ENCODE data around the gene STK40.

Gene STK40, protein sequence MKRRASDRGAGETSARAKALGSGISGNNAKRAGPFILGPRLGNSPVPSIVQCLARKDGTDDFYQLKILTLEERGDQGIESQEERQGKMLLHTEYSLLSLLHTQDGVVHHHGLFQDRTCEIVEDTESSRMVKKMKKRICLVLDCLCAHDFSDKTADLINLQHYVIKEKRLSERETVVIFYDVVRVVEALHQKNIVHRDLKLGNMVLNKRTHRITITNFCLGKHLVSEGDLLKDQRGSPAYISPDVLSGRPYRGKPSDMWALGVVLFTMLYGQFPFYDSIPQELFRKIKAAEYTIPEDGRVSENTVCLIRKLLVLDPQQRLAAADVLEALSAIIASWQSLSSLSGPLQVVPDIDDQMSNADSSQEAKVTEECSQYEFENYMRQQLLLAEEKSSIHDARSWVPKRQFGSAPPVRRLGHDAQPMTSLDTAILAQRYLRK

DNA sequence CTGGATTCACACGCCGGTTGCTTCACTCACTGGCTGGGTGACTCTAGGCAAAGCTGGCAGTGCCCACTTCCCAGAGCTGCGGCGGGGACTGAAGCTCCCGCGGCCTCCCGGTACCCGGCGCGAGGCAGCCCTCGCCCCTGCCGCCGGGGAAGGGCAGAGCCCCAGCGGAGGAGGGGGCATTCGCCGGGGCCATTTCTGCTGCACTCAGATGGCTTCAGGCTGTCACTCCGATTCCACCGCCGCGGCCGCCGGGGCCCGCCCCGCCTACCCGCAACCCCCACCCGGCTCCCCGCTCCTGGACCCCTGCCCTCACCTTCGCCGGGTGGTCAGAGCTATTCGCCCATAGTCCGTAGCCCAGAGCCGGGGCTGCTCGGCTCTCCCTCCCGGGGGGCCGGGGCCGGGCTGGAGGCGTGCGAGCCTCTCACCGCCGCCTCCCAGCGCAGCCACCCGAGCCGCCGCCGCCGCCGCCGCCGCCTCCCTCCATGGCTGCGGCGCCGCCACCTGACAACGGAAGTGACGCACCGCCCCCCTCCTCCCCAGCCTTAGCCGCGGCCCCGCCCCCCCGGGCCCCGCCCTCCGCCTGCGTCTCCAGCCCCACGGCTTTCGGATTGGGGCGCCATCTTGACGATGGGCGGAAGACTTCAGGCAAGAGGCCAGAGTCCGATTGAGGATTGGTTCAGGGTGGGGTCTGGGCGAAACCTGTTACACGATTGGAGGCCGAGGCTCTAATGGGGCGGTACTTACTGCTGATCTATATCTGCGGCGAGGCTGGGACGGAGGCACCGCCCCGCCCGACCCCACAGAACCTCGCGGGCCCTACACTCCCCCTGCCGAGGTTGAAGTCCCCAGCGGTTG lies at the start of gene STK40:
Gene STK40 (minus strand): TSS at position 515 of the 855 bp plus-strand sequence. CDS start 24,592 bp downstream, outside the sequence.
- peak; percentile 97 for DNase-seq (ENCODE audit: low read depth)

DNA sequence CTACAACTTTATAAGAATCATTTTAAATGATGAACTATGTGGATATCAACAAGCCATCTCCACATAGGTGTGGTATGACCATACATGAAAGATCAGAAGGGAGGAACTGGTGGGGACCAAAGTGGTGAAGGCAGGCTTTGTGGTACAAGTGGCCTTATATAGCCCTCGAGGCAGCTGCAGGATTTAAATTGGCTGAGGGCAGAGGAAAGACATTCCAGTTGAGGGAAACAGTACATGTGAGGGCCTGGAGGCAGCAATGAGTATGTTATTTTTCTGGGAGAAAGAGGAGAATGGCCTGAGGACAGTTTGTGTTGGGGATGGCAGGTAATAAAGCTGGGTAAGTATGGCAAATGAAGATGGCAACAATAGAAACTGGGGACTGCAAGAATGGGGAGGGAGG lies 47.4 kb upstream of the STK40 start:
- no peak for DNase-seq (ENCODE audit: low read depth)

DNA sequence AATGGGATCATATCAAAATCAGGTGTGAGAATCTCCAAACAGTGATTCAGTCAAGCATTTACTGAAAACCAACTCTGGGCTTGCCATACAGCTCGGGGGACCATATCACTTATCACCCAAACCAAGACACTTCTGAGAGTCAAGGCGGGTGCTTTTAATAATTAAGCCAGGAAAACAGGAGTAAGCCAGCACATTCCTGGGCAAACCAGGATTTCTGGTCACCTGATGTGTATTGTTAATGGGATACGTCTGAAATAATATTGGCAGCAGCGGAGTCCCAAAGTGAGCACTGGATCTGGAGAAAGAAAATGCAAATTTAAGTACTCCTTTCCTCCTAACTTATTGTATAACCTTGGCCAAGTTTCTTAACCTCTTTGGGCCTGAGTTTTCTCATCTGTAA lies 46.9 kb upstream of the STK40 start:
- no peak for DNase-seq (ENCODE audit: low read depth)

DNA sequence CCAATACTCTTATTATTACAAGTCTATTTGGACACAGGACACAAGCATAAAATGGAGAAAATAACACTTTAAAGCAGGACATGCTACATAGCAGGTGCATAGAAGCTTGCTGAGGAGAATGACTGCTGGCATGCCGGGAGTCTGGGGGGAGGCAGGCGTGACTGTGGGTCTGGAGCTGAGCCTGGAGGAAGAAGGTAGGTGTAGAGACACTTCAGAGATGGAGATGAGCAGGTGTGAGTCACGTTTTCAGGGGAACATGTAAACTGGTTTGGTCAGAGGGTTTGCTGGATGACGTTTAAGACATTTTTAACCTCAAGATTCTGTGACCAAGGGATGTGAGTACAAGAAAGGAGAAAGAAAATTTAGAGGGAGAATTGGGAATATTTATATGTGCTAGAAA lies 40.1 kb upstream of the STK40 start:
- no peak for DNase-seq (ENCODE audit: low read depth)

DNA sequence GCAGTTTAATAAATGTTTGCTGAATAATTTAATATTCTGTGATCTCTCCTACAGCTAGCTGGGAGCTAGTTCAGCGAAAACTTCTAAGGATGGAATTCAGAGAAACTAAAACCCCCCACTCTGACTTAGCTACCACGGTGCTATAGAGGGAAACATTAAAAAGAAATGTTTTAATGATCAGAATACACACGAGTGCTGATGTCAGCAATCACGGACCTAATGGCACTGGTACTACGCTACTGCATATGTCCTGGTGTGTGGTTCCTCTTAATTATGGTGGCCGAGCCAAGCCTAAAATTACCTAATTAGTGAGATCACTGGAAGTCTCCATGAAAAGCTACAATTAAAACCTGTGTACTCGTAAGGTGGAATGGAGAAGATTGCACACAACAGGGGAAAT lies 35.9 kb upstream of the STK40 start:
- DNase-seq (ENCODE audit: low read depth) = no peak

DNA sequence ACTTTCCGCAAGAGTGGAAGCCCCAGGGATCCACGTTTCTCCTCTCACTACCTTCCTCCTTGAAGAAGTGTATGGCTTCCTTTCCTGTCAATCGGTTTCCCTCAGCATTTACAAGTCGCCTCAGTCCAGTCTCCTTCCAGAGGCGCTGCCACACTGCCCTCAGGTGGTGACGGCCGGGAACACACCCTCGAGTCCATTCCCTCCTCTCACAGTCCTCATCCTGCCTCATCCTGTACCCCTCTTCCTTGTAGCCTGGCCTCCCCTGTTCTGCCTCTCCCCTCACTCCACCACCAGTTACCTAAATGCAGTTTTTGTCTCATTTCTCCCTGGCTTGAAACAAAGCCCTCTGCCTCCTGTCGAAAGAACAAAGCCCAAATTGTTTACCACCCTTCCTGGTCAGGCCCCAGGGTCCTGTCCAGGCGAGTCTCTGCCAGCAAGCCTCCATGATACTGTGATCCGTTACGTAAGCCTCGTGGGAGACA lies 35.2 kb upstream of the STK40 start:
- DNase-seq (ENCODE audit: low read depth) = peak; percentile 88

DNA sequence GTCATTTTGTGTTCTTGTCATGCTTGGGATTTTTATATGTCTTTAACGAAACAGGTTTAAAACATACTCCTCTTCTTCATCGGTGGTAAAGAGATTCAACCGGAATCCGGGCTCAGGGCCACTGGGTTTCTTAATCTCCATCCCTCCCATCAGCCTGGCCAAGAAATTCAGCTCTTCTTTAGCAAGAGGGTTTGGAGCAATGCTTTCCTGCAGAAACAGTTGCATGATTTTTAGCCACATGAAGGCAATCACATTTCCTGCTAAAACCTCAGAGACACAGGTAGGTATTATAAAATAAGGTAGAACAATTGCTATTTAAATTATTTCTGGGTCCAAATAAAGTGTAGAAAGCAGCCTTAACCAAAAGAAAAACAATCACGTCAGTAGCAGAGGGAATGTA lies 34.7 kb upstream of the STK40 start:
- DNase-seq (ENCODE audit: low read depth) = no peak

DNA sequence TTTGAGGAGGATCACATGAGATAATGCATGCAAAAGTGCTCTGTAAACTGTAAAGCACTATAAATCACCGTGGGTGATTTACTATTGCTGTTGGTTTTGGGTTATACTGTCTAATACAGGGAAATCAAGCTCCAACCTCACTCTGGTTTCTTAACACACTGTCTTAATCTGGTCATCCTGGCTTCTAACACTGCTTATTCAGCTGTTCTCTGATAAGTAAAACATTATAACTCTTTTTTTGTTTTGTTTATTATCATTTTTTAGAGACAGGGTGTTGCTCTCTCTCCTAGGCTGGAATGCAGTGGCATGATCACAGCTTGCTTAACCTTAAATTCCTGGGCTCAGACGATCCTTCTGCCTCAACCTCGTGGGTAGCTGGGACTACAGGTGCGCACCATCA lies 33.8 kb upstream of the STK40 start:
- DNase-seq (ENCODE audit: low read depth) = no peak

DNA sequence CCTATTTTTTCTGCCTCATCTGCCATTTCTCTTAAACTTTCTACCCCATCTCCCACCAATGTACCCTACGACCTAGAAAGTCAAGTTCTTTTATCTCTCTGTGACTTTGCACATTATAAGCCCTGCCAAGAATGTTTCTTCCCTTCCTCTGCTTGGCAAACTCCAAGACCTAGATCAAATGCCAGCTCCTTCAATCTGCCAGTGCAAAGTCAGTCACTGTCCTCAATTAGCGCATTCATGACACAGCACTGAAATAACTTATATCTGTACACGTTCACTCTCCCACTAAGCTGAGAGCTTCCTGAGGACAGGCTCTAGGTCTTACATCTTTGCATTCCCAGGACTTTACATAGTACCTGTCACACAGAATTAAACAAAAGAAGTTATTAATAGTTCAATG lies 33.4 kb upstream of the STK40 start:
- no peak for DNase-seq (ENCODE audit: low read depth)

DNA sequence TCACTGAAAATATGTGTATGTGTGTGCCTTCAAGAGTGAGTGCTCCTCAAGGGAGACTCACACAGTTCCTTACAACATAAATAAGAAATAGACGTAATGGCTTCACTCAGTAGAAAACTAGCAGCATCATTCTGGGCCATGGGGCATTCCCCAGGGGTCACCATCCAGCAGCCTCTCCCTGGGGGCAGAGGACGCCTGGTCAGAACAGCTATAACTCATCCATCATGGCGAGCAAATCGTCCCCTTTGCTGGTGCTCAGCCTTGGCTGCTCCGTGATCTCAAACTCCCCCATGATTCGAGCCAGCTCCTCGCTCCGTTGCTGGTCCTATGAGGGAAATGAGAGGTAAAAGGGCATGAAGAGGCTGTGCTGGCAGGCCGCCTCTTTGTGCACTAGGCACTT lies 32.2 kb upstream of the STK40 start:
- no peak for DNase-seq (ENCODE audit: low read depth)

DNA sequence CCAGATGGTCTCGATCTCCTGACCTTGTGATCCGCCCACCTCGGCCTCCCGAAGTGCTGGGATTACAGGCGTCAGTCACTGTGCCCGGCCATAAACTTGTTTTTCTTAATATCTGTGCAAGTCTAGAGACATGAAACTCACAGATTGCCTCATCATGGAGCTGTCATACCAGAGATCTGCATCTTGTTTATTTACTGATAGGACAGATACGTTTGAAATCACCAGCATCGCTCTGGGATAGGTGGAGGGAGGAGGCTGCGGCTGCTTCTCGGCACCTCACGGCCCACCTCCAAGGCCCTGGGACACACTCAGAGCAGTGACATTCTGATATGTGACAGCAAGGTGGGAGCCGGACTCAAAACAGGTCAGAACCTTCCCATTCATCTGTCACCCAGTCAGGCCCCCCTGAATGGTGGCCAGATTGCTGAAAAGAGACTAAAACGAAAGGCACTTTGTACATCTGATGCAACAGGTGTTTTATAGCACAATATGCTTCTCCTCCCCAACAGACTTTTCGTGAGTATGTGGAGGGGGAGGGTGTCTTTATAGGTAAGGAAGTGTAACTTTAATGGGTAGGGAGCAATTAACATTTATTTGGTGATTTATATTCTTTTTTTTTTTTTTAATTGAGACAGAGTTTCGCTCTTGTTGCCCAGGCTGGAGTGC lies 30.1 kb upstream of the STK40 start:
- DNase-seq (ENCODE audit: low read depth) = no peak

DNA sequence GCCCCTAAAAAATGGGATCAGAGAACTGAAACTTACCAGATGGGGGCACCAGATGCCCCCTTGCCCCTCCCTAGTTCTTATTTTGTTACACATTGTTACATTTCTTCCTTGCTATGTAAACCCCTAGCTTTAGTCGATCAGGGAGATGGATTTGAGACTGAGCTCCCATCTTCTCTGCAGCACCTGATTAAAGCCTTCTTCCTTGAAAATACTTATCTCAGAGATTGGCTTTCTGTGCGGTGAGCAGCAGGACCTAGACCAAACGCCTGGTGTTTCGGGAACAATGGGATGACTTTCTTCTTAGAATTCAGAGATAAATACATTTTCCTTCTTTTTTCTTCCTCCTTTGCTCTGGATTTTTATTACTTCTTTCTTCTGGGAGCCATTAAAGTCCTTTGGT lies 28.7 kb upstream of the STK40 start:
- no peak for DNase-seq (ENCODE audit: low read depth)

DNA sequence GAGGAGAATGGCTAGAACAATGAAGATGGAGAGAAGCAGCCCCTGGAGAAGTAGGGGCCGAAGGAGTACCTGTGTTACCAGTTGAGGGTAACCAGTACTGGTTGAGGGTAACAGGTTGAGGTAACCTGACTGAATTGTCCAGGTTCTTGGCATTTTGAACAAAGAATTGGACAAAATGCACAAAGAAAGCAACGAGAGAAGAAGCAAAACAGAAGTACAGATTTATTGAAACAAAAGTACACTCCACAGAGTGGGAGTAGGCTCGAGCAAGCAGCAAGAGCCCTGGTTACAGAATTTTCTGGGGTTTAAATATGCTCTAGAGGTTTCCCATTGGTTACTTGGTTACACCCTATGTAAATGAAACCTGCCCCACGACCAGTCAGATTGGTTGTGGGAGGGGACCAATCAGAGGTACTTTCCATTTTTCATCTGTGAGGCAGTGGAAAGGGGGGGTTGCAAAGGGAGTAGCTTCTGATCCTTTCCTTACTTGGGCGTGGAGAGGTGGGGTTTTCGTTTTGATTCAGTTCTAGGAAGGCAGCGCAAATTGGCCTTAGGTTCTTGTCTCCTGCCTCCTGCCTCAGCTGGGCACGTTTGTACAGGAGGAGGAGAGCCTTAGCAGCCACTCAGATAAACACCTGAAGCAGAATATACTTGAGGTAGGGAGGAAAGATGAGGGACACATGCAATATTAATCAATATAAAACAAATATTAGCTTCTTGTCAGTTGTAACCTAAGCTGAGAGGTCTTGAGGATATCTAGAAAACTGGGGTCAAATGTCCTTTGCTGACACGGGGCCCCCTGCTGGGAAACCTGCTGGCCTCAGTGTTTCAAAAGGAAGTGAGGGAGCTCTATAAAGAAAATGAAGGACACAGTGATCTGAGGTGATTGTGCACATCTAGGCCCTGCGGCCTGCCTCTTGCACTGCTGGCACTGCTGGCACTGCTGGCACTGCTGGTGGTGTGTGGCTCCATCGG lies 26.2 kb upstream of the STK40 start:
- peak; percentile 11 for DNase-seq (ENCODE audit: low read depth)

DNA sequence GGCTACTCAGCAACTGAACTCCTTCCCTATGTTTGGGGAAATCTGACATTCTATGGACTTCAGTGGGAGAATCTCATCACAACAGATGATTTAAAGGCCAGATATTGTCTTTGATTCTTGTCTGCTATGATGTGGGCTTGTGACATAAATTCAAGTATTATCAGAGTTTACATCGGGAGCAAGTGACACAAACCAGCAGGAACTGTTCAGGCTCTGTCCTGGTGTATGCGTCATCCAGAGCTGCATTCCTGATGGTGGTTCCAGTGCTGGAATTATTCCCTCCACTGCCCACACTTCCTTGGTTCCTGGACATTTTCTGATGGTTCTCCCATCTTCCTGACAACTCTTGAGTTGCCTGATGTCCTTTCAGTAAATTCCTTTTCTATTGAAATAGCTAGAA lies 22.8 kb upstream of the STK40 start:
- DNase-seq (ENCODE audit: low read depth) = no peak

DNA sequence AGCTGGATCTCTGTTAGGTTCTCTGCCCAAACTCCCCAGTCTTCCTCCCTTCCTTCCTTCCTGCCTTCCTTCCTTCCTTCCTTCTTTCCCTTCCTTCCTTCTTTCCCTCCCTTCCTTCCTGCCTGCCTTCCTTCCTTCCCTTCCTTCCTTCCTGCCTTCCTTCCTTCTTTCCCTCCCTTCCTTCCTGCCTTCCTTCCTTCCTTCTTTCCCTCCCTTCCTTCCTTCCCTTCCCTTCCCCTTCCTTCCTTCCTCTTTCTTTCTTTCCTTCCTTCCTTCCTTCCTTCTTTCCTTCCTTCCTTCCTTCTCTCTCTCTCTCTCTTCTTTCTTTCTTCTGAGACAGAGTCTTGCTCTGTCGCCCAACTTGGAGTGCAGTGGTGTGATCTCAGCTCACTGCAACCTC lies 20.7 kb upstream of the STK40 start:
- no peak for DNase-seq (ENCODE audit: low read depth)

DNA sequence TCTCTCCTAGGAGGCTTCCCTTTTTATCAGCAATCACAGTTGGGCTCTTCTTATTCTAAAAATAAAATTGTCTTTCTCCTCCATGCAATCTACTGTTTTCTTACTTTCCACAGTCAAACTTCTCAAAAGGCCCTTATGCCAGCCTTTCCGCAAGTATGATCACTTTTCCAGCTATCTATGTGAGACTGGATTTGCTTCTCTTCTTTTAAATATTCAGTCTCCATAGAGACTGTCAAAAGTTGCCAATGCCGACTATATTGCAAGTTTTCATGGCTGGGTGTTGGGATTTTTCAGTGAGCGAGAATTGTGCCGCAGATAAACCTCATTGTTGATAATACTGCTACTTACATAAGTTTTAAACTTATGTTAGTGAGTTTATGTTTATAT lies 16.8 kb upstream of the STK40 start:
- no peak for DNase-seq (ENCODE audit: low read depth)

DNA sequence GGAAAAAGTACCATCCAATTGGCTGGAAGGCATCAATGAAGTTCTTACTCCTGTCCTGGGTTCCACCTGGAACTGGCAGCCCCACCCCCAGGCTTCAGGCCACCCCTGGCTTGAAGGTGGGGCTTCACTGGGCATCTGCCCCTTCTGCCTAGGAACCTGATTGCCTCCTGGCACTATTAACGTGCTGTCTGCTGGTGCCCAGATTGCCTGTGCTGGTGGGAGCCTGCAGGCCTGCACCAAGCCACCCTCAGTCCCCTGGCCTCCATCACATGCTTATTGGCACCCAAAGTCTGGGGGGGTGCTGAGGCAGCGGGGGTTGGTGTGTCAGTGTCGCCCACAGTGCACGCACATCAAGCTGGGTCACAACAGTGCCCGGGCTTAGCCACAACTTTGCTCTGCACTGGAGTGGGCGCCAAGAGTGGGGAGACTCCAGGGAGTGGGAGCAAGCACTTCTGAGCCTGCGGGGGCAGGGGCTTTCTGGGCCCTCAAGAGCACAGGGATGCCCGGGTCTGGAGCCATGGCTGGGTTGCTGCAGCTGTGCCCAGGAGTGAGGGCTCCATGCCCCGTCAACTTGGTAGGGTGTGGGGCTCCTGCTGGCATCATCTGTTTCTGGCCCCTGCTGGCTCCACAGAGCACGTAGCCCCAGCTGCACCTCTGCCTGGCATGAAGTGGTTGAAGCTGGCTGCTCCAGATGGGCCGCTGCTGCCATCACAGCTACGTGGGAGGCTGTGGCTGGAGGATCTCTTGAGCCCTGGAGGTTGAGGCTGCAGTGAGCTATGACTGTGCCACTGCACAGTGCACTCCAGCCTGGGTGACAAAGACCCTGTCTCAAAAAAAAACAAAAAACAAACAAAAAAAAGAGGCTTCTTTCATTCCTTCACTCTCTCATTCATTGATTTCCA lies 16.1 kb upstream of the STK40 start:
- DNase-seq (ENCODE audit: low read depth) = no peak

DNA sequence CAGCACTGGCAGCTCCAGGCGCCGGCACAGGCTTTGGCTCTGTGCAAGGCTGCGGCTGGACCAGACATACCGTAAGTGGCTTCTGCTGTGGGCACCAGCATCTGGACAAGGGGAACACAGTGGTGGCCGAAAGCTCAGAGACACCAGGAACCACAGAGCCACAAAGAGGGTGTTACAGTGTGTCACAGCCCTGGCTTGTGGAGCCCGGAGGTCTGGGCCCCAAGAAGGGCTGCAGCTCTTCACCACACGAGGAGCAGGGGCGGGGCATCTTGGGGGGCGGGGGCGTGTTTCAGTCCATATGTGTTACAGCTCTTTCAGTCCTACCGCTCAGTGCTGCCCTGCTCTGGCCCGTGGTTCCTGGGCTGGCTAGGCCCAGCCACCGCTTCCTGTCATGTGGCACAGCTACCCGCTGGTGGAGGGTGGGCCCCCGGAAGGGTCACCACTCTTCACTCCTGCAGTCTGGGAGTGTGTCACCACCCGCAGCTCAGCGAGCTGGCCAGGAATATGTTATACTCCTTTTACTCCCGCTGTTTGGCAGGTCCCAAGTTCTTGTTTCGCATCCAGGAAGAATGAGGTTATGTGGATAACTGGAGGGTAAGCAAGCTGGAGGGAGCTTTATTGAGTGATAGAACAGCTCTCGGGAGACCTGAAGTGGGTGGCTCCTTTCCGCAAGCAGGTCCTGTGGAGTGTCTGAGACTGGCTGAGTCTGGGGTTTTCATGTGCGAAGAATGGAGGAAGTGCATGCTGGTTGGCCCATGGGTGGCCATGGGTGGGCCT lies 15.3 kb upstream of the STK40 start:
- DNase-seq (ENCODE audit: low read depth) = no peak

DNA sequence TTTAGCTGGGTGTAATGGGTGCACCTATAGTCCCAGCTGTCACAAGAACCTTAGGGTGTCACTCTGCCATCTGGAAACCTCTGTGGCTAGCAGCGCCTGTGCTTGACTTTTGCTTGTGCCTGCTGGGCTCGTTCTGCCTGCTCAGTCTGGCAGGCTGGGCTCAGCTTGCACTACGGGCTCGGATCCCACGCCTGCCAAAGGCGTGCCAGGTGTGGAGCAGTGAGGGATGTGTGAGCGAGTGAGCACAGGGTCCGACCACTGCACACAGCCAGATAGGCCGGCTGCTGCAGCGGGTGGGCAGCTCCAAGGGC lies 14.7 kb upstream of the STK40 start:
- no peak for DNase-seq (ENCODE audit: low read depth)
